Putamen (tissue), 1 donor: ENCODE data around the gene CLTB.
"Not testable (repeated sequence)": the region's sequence is repeated elsewhere in the genome, so short reads cannot be mapped to it uniquely, and the experiment has no call there.

Experiments used
- DNase-seq: peaks from one replicate; pipeline ENCODE4 v3.0.0-alpha.2; 2016; ENCODE audit warnings: low spot score

CLTB gene

DNA sequence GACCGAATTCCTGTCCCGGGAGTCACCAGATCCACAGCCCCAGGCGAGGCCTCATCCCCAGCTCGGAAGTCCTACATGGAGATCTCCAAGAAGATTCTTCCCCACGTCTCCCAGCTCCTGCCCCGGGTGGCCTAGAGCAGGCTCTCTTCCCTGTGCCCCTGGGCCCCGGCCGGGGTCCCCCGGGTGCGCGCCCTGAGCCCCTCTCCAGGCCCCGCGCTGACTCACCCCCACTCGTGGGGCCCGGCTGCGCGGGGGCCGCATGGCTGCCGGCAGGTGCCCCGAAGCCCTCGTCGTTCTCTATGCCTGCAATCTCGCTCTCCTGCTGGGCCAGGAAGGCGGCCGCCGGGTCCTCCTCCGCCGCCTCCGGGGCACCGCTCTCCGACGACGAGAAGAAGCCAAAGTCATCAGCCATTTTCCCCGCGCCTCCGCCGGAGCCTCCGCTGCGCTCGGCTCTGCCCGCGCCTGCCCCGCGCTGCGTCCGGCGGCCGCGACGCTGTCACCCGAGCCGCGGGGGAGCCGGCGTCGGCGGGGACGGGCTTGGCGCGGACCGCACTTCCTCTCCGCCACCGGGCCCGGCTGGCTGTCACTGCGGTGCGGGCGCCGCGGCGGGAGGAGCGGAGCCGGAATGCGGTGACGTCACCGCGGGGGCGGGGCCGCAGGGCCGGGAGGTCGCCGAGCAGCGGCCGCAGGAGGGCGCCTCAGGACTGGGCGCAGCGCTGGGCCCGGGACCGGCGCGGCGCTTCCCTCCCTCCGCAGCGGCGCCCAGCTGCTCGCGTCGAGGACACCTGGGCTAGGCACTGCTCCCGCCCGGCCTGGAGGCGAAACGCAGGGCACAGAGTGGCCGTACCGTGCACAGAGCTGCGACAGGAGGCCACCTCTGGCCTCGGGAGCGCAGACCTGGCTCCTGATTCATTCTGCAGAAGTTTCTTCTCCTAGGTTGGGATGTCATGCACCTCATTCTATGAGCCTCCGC lies at the start of gene CLTB:
Gene CLTB, minus strand, starts transcription at position 588 of the 973 bp plus-strand sequence. Its CDS starts 176 bp downstream, at position 412.
- peak; percentile 89 for DNase-seq

GRCh38 chr5:176463113-176463764 lies 46.9 kb upstream of the CLTB start:
- no peak for DNase-seq

DNA sequence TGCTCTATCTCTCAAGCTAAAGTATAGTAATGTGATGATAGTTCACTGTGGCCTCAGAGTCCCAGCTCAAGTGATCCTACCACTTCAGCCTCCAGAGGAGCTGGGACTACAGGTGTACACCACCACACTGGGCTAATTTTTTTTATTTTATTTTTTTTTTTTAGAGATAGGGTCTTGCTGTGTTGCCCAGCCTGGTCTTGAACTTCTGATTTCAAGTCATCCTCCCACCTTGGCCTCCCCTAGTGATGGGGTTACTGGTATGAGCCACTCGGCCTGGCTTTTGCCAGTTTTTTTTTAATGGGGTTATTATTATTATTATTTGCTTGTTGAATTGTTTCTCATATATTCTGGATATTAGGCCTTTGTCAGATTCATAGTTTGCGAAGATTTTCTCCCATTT lies 45.0 kb upstream of the CLTB start:
- no peak for DNase-seq

GRCh38 chr5:176458904-176459561 lies 42.7 kb upstream of the CLTB start:
- DNase-seq = no peak

DNA sequence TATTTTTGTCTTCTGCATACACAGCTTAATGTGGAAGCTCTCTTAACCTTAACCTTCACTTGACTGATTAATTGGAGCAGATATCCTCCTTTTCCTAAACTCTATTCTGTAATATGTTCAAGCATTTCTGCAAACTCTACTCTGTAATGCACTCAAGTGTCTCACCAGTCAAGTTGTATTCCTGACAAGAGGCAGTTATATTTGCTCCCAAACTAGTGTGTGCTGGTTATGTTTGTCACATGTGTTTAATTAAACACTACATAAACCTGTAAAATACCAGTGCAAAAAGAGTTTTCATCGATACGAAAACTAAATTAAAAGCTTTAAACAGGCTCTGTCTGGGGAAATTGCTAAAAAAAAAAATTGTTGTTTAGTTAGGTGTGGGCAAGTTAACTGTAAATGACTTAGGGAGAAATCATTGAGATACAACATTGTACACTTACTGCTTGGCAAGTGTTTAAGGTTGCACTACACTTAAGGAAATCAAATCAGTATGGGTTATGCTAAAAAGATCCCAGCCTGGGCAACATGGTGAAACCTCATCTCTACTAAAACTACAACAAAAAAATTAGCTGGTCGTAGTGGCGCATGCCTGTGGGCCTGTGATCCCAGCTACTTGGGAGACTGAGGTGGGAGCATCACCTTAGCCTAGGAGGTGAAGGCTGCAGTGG lies 38.5 kb upstream of the CLTB start:
- no peak for DNase-seq

GRCh38 chr5:176450077-176450476 lies 33.7 kb upstream of the CLTB start:
- no peak for DNase-seq

- peak; percentile 96 for DNase-seq
These were observed 31.8 kb upstream of the CLTB start, which contains the start of gene FAF2 for GRCh38 chr5:176447978-176448608. Gene FAF2, plus strand, starts transcription at chr5:176448385. Its CDS starts 23 bp downstream, at chr5:176448408.

- DNase-seq = no peak
These were observed 31.2 kb upstream of the CLTB start for GRCh38 chr5:176447591-176447977.

DNA sequence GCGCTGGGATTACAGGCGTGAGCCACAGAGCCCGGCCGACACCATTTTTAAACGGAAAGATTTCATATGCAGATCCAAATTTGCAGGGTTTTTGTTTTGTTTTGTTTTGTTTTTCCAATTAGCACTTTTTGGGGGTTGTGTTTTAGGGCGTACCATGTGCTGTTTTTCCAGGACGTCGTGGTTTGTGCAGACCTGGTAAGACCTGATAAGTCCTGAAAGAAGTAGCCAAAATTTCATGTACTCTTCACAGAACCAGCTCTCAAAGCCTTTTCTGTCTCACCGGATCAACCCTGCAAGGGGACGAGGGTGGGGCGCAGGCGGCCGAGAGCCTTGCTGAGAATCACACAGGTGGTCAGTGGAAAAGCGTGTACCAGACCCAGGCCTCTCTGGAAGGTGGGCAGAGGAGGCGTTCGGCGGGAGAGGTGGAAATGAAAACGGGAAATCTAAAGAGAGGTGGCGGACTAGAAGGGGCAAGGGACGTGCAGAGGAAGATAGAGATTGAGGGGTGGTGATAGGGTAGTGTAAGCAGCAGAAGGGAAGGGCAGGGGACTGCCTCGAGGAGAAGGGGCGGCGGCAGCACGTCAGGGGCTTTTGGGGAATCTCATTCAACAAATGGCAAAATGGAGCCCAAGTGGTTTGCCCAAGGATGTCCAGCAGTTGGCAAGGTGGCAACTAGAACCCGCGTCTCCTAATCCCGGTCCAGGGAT lies 30.7 kb upstream of the CLTB start:
- DNase-seq = no peak

- DNase-seq = no peak
These were observed 29.8 kb upstream of the CLTB start for GRCh38 chr5:176446028-176446665.

- no peak for DNase-seq
These were observed 28.4 kb upstream of the CLTB start for GRCh38 chr5:176444742-176445141.

- not testable (repeated sequence) for DNase-seq
These were observed 26.6 kb upstream of the CLTB start for GRCh38 chr5:176442911-176443310.

DNA sequence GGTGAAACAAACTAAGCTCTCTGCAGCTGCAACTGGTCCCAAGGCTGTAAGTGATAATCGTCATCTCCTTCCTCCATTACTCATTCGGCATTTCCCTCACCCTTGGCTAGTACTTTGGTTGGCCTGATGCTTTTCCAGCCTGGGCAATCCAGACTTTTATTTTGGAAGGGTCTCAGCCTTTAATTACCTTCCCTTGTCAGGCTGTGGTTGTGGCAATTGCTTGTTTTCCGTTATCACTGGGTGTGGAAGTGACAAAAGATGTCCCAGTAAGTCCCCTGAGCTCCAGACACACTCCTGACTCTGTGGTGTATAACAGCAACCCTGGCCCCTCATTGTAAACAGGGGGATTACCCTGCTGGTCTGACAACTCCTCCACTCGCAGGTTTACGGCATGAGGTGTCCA lies 25.6 kb upstream of the CLTB start:
- no peak for DNase-seq

DNA sequence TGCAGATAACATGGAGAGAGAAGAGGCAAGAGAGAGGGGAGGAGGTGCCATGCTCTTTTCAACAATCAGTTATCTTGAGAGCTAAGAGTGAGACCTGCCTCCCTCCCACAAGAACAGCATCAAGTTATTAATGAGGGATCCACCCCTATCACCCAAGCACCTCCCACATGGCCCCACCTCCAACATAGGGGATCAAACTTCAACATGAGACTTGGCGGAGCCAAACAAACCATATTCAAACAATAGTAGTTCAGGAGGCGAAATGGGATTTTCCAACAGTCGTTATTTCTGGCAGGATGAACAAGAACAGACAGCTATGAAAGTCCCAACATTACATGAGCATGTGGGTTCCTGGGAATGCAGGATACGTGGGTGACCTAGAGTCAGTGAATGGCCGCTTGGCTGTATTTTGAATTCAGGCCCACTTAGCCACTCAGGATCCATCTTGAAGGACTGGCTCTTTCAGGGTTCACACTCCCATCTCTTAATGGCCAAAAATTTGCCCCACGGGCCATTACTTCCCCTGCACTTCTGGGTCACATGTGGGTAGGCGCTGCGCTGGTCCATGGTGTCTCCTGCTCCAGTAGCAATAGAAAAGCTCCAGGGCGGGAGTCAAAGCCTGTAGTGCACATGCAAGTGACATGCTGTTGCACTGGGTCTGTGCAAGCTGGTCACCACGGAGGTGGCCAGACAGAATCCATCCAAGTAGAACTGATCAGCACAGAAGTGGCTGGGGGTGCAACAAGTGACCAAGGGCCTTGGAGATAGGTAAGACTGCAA lies 24.8 kb upstream of the CLTB start:
- DNase-seq = no peak

- no peak for DNase-seq
These were observed 22.8 kb upstream of the CLTB start for GRCh38 chr5:176438959-176439757.

DNA sequence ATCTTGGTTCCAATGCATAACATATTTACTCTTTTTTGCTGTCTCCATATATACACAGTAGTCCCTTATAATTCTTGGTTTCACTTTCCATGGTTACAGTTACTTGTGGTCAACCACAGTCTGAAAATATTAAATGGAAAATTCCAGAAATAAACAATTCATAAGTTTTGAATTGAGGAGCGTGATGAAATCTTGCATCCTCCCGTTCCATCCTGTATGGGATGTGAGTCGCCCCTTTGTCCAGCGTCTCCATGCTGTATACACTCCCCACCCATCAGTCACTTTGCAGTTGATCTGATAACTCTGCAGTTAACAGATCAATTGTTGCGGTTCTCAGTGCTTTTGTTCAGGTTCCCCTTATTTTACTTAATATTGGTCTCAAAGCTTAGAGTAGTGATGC lies 20.3 kb upstream of the CLTB start:
- DNase-seq = no peak

- no peak for DNase-seq
These were observed 16.4 kb upstream of the CLTB start for GRCh38 chr5:176432707-176433106.

DNA sequence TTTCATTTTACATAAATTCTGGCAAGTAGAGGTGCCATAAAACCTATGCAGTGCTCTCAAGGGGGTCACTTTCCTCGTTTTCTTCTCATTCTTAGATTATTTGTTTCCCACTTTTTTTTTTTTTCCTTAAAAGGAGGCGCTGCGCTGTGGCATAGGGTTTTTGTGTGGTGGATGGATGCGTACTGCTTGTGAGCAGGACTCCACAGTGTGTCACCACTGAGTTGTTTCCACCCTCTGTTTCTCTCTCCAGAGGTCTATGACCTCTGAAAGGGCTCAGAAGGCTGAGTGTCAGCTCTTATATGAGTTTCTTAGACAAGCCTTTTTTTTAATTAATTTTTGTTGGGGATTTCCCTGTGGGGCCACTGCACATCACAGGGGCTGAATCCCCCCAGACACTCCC lies 13.6 kb upstream of the CLTB start:
- no peak for DNase-seq

- DNase-seq = no peak
These were observed 11.6 kb upstream of the CLTB start for GRCh38 chr5:176427971-176428370.
